Esophagus mucosa (tissue), 1 donor: ENCODE data around the gene ADGRG3. TPM values are rescaled to one million over a fixed set of nuclear protein-coding genes. Genes with fewer than 3 reads are reported as not detected.
A peak's percentile ranks its signal among the peaks of the same experiment; 100 is the strongest.
"Not testable (repeated sequence)": the region's sequence is repeated elsewhere in the genome, so short reads cannot be mapped to it uniquely, and the experiment has no call there.

Experiments used
- ATAC-seq: fragments of 200-7000 bp; cut with Tn5 transposase; one replicate; pipeline ENCODE4 v1.9.1; 2020
- total RNA-seq: library from RNA; stranded (reverse); gene quantifications from one replicate; pipeline ENCODE4 v1.2.4, GENCODE V29; 2023
- donor health status: DM: yes; HTN: yes; CAD: no.

Gene ADGRG3
- total RNA-seq, 1 donor from 2014 or later: 0.84 TPM

GRCh38 chr16:57722210-57722499 is 54.0 kb downstream of the ADGRG3 start:
- ATAC-seq: no peak

DNA sequence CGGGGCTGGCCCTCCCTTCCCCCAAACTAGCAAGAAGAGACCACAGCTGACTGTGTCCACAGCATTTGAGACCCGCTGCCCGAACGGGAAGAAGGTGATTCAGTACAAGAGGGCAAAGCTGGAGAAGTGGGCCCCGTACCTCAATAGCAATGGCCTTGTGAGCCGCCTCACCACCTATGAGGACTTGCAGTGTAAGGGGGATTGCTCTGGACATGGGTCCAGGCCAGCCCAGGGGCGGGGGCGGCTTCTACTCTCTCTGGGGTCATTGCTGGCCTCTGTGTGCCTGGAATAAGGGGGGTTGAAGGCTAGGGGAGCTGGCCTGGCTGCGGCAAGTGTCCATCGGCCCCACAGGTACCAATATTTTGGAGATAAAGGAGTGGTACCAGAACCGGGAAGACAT is 54.5 kb downstream of the ADGRG3 start:
- no peak for ATAC-seq

DNA sequence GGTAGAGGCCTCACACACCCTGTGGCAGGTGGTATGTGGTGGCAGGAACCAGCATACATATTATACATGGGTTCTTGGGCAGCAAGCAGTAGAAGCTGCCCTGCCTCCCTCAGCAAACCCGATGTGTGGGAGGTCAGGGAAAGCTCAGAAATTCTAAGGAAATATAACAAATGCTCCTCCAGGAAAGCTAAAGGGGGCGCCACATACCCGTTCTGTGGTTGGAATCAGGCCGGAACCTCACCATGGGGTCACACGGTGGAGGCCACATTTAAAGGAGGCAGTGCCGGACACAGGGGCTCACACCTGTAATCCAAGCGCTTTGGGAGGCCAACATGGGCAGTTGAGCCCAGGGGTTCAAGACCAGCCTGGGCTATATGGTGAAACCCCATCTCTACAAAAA is 55.1 kb downstream of the ADGRG3 start:
- ATAC-seq: no peak

DNA sequence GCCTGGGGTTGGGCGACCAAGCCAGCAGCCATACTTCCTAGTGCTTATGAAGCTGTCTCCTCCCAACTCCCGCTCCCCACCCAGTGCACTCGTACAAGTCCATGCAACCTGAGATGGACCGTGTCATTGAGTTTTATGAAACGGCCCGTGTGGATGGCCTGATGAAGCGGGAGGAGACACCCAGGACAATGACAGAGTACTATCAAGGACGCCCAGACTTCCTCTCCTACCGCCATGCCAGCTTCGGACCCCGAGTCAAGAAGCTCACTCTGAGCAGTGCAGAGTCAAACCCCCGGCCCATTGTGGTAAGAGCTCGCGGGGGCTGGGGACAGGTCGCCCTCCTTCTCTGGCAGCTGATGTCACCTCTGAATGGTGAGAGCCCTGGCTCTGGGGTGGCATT is 56.4 kb downstream of the ADGRG3 start:
- no peak for ATAC-seq

GRCh38 chr16:57725151-57725550 is 57.0 kb downstream of the ADGRG3 start:
- no peak for ATAC-seq

GRCh38 chr16:57725554-57725953 is 57.4 kb downstream of the ADGRG3 start:
- no peak for ATAC-seq

GRCh38 chr16:57725976-57726375 is 57.9 kb downstream of the ADGRG3 start:
- ATAC-seq: no peak

- ATAC-seq: no peak
These were observed 58.4 kb downstream of the ADGRG3 start for GRCh38 chr16:57726433-57726947.

DNA sequence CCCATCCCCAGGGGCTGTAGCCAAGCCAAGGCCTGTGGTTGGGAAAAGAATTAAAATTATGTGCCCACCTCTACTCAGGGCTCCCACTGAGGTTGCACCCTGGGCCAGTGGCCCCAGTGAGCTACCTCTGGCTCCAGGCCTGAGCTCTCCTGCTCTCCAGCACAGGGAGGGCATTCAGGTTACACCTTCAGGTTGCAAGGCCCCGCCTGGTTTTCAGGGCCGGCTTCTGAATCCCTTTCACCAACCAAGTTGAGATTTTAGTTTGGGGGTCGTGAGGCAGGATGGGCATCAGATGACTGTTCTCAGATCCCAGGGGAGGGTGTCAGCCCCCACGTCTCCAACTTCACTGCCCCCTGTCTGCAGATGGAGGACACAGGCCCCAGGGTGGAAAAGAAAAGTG is 59.5 kb downstream of the ADGRG3 start:
- ATAC-seq: no peak

DNA sequence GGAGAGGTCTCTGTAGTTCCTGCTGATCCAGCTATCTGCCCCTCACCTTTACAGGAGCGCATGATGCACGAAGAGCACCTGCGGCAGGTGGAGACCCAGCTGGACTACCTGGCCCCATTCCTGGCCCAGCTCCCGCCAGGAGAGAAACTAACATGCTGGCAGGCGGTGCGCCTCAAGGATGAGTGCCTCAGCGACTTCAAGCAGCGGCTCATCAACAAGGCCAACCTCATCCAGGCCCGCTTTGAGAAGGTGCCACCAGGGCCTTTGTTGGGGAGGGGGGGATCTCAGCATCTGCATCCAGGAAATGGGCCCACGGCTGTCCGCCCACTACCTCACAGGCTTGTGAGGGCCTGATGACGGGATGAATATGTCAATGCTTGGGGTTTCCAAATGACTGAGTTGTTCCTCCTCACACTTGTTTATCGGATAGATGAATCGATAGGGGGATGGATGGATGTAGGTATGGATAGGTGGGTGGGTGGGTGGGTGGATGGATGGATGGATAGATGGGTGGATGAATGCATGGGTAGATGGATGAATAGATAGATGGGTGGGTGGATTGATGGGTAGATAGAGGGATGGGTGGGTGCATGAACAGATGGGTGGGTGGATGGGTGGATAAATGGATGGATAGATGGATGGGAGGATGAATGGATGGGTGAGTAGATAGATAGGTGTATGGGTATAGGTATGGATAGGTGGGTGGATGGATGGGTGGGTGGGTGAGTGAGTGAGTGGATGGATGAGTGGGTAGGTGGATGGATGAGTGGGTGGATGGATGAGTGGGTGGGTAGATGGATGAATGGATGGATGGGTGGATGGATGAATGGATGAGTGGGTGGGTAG is 60.5 kb downstream of the ADGRG3 start:
- ATAC-seq: no peak

GRCh38 chr16:57729182-57729484 is 61.0 kb downstream of the ADGRG3 start:
- no peak for ATAC-seq

DNA sequence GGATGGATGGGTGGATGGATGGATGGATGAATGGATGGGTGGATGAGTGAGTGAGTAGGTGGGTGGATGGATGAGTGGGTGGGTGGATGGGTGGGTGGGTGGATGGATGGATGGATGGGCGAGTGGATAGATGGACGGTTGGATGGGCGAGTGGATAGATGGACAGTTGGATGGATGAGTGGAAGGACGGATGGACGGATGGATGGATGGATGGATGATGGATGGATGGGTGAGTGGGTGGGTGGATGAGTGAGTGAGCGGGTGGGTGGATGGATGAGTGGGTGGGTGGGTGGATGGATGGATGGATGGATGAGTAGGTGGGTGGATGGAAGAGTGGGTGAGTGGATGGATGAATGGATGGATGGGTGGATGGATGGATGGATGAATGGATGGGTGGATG is 61.7 kb downstream of the ADGRG3 start:
- ATAC-seq: not testable (repeated sequence)

DNA sequence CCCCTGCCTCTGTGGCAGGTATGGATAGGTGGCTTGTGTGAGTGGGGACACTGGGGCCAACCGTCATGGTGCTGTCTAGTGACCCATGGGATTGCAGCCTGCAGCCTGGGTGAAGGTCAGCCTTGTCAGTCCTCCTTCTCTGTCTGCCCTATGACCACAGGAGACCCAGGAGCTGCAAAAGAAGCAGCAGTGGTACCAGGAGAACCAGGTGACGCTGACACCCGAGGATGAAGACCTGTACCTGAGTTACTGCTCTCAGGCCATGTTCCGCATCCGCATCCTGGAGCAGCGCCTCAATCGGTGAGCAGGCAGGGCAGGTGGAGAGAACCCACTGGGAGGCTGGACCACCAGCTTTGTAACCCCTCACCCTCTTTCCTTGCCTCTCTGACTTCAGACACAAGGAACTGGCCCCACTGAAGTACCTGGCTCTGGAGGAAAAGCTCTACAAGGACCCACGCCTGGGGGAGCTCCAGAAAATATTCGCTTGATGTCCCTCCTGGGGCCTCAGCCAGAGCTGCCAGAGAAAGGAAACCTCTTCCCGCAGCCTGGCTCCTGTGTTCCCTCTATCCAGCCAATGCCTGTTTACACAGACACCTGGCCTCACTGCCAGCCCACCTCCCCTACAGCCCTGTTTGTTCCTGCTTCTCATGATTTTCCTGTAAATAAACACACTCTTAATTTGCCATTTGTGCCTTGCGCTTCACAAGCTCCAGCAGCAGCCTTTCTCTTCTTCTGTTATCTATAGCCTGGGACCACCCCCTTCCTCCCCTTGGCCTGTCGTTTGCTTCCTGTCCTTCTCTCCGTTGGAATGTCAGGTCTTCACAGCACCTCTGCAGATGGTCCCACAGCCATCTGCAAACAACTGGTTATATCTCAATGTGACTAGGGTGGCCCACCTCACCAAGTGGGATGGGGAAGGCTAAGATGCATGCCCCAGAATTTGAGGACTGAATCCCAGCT is 62.9 kb downstream of the ADGRG3 start:
- ATAC-seq: no peak

- ATAC-seq: no peak
These were observed 63.9 kb downstream of the ADGRG3 start for GRCh38 chr16:57732037-57732436.

- no peak for ATAC-seq
These were observed 64.6 kb downstream of the ADGRG3 start for GRCh38 chr16:57732714-57733113.

DNA sequence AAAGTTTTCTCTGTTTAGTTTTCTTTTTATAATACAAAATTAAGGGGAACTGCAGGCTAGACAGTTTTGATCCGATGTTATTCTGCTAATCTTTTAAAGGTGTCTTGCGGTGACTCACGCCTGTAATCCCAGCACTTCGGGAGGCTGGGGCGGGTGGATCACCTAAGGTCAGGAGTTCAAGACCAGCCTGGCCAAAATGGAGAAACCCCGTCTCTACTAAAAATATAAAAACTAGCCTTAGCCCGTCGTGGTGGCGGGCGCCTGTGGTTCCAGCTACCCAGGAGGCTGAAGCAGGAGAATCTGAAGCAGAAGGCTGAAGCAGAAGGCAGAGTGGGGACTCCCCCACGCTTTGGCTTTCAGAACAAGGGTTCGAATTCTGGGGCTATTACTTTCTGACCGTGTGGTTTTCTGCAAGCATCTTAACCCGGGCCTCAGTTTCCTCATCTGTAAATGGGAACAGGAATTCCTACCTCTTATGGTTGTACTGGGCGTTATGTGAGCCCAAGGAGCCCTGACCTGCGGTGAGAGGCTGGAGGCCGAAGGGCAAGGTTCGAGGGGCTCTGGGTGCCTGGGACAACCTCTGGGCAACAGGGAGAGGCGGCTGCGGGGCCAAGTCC is 66.3 kb downstream of the ADGRG3 start:
- no peak for ATAC-seq

DNA sequence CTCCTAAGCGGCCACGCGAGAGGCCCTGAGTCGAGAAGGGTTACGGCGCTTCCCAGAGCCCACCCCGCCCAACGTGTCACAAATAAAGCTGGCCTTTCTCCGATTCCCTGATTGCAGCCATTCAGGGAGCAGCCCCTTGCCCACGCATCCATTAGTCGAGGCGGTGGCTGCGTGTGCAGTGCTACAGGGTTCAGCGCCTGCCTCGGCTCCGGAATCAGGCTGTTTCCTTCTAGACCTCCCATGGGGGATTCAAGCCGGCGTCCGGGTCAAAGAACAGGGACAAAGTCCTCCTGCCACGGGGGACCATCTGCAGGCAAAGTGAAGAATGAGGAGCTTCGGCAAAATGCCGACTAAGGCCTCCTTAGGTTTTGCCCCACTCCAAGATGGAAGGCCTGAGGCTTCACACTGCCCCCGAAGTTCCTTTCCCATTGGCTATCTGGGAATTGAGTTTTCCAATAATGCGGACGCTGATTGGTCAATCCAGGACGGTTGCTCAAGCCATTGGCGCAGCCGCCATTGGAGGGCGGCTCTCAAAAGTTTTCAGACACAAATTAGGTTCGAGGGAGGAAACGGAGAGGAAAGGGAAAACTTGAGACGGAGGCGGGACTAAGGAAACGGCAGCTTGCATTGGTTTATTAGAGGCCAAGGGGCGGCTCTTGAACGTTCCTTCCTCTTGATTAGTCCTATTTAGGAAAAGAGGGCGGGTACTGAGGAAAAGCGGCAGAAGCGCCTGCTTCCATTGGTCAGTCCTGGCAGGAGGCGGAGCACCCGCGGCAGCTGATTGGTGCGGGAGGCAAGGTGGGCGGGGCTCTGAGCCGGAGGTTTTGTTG is 67.0 kb downstream of the ADGRG3 start:
- peak; percentile 94 for ATAC-seq

GRCh38 chr16:57735755-57736418 is 67.8 kb downstream of the ADGRG3 start, which contains the start of gene KATNB1:
Gene KATNB1, plus strand, starts transcription at chr16:57735770. Its CDS starts 1,474 bp downstream, at chr16:57737244.
- ATAC-seq: peak; percentile 24

GRCh38 chr16:57736419-57737351 is 68.6 kb downstream of the ADGRG3 start:
- ATAC-seq: no peak

- ATAC-seq: no peak
These were observed 70.7 kb downstream of the ADGRG3 start for GRCh38 chr16:57738844-57739243.
